GM19438 (cell line): Measurements from ENCODE around the gene LGALS16.
"Not testable (repeated sequence)": the region's sequence is repeated elsewhere in the genome, so short reads cannot be mapped to it uniquely, and the experiment has no call there.

Experiments
- ATAC-seq: cut with Tn5 transposase; IDR thresholded peaks from one replicate; pipeline ENCODE4 v1.9.1; 2021; ENCODE audit warnings: low read depth; ENCODE audit not compliant: unreplicated experiment

Gene LGALS16

GRCh38 chr19:39655613-39656012, at the start of gene LGALS16:
TSS of gene LGALS16 (plus strand) at chr19:39655913. CDS start at chr19:39655962, 49 bp downstream.
- no peak for ATAC-seq

GRCh38 chr19:39607021-39607420, 48.7 kb upstream of the LGALS16 start:
- no peak for ATAC-seq

GRCh38 chr19:39607561-39607960, 48.2 kb upstream of the LGALS16 start:
- no peak for ATAC-seq

- no peak for ATAC-seq
These were observed 42.1 kb upstream of the LGALS16 start for GRCh38 chr19:39613597-39613996.

- ATAC-seq = no peak
These were observed 38.0 kb upstream of the LGALS16 start for GRCh38 chr19:39617745-39618144.

- ATAC-seq = no peak
These were observed 31.8 kb upstream of the LGALS16 start for GRCh38 chr19:39623946-39624345.

GRCh38 chr19:39627631-39628030, 28.1 kb upstream of the LGALS16 start:
- ATAC-seq = not testable (repeated sequence)

- no peak for ATAC-seq
These were observed 24.5 kb upstream of the LGALS16 start for GRCh38 chr19:39631178-39631577.

- ATAC-seq = no peak
These were observed 24.1 kb upstream of the LGALS16 start for GRCh38 chr19:39631626-39632025.

GRCh38 chr19:39637891-39638290, 17.8 kb upstream of the LGALS16 start:
- ATAC-seq = no peak

GRCh38 chr19:39641773-39642172, 13.9 kb upstream of the LGALS16 start:
- ATAC-seq = no peak

GRCh38 chr19:39643591-39643990, 12.1 kb upstream of the LGALS16 start:
- ATAC-seq = no peak

GRCh38 chr19:39645800-39646411, 9.8 kb upstream of the LGALS16 start:
- ATAC-seq = no peak

- no peak for ATAC-seq
These were observed 7.8 kb upstream of the LGALS16 start for GRCh38 chr19:39647918-39648317.

- ATAC-seq = no peak
These were observed 4.1 kb downstream of the LGALS16 start for GRCh38 chr19:39659791-39660190.

- ATAC-seq = no peak
These were observed 4.9 kb downstream of the LGALS16 start for GRCh38 chr19:39660661-39661060.

GRCh38 chr19:39661565-39661964, 5.9 kb downstream of the LGALS16 start:
- ATAC-seq = no peak

- not testable (repeated sequence) for ATAC-seq
These were observed 14.1 kb downstream of the LGALS16 start for GRCh38 chr19:39669860-39670259.

- no peak for ATAC-seq
These were observed 15.3 kb downstream of the LGALS16 start for GRCh38 chr19:39670998-39671397.

GRCh38 chr19:39671739-39672363, 16.1 kb downstream of the LGALS16 start:
- ATAC-seq = no peak

GRCh38 chr19:39672473-39672872, 16.8 kb downstream of the LGALS16 start:
- ATAC-seq = no peak

GRCh38 chr19:39673862-39674261, 18.1 kb downstream of the LGALS16 start:
- ATAC-seq = not testable (repeated sequence)
